GM19397 (cell line): Measurements from ENCODE around the gene SF3B6.
"Not testable (repeated sequence)": the region's sequence is repeated elsewhere in the genome, so short reads cannot be mapped to it uniquely, and the experiment has no call there.

Source experiments
- ATAC-seq: cut with Tn5 transposase; IDR thresholded peaks from one replicate; pipeline ENCODE4 v1.9.1; 2021; ENCODE audit warnings: mild to moderate bottlenecking, moderate library complexity; ENCODE audit not compliant: unreplicated experiment

SF3B6 gene, protein sequence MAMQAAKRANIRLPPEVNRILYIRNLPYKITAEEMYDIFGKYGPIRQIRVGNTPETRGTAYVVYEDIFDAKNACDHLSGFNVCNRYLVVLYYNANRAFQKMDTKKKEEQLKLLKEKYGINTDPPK

DNA sequence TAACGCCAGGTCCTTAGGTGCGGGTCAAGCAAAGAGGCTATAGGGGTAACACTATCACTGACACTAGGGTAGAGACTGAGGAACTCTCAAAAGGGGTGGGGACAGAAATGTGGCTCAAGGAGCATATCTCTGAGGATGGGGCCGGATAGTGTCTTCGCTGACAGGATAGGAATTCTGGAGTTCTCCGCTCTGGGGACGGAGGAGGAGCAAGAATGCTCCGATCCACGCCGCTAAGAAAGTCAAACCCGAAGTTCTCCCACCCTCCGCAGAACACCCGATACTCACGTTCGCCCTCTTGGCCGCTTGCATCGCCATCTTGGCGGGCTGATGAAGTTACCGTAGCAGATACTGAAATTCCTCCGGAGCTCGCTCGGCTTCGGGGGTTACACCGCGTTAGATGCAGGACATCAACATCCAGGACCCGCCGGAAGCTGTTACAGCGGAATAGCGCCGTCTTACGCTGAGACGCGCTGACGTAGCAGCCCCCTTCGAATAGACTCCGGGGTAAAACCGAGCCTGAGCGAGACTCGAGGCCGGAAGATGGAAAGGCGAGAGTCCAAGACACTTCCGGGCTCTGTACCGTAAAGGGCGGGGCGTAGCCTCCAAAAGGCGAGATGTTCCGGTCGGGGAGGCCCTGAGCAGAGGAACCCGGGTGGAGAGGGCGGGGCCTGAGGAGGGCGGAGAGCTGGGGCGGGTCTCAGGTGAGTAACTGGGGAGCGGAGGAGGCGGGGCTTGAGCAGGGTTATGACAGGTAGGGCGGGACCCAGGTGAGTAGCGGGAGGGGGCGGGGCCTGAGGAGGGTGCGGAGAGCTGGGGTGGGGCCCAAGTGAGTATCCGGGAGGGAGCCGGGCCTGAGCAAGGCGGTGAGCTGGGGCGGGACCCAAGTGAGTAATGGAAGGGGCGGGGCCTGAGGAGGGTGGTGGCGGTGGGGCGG is at the start of gene SF3B6:
Gene SF3B6 (minus strand): TSS at position 412 of the 934 bp plus-strand sequence. CDS start 97 bp downstream, at position 315.
- peak; percentile 94 for ATAC-seq

DNA sequence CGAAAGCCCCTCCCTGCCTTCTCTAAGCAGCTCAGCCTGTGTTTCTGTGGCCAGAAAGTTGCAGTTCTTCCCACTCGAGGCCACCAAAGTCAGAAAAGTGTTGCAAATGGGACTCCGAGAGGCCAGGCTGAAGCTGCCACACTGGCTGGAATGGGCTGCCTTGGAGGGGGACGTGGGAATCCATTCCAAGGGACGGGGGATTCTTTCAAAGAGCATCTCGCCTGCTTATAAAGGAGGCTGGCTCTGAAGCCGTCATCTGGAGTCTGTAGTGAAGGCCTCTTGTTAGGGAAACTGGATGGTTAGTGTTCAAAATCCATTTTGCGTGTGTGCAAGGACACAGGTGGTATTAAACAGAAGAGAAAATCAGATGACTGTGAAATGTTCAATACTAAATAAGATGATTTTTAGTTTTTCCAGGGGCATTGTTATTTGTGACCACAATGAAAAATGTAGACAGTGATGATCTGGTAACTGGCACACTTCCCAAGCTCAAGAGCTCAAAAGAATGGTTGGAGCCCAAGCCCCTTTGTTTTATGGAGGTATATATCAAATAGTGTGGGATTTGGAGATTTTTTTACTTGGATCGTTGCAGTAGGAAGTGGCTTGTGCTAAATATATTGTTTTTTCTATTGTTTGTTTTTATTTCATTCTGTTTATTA is 47.9 kb upstream of the SF3B6 start:
- no peak for ATAC-seq

DNA sequence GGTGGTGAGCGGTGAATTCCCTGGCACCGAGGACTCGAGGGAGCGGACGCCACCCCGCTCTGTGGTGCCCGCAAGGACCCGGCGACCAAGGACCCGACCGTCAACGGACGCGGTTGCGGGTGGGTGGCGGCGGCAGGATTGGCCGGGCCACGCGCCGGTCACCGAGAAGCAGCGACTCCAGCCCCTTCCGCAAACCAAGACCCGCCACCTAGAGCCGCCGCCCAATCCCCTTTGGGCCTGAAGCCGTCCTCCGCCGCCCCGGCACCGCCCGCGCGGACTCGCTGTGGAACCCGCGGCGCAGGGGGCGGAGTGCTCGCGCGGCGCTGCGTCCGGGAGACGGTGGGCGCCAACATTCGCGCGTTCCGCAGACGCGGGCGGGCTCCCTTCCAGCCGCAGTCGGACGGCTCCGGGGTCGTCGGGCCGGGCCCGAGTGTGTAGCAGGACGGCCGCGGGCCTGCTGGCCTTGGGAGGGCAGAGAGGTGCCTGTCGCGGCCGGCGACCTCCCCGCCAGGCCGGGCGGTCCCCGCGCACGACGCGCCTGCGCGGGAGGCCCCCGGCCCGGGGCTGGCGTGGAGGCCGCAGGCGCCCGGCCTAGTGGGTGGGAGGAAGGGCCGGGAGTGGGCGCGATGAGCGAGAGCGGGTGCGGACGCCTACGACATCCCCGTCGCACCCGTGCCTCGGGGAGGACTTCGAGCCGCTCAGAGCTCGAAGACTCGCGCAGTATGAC is 47.2 kb upstream of the SF3B6 start, which contains the start of the genes FAM228B and PFN4:
Gene FAM228B (plus strand): TSS at position 275 of the 727 bp plus-strand sequence. CDS start 893 bp downstream, outside the sequence.
Gene PFN4 (minus strand): TSS at position 140 of the 727 bp plus-strand sequence. CDS start 799 bp downstream, outside the sequence.
- ATAC-seq, result peak; percentile 89

DNA sequence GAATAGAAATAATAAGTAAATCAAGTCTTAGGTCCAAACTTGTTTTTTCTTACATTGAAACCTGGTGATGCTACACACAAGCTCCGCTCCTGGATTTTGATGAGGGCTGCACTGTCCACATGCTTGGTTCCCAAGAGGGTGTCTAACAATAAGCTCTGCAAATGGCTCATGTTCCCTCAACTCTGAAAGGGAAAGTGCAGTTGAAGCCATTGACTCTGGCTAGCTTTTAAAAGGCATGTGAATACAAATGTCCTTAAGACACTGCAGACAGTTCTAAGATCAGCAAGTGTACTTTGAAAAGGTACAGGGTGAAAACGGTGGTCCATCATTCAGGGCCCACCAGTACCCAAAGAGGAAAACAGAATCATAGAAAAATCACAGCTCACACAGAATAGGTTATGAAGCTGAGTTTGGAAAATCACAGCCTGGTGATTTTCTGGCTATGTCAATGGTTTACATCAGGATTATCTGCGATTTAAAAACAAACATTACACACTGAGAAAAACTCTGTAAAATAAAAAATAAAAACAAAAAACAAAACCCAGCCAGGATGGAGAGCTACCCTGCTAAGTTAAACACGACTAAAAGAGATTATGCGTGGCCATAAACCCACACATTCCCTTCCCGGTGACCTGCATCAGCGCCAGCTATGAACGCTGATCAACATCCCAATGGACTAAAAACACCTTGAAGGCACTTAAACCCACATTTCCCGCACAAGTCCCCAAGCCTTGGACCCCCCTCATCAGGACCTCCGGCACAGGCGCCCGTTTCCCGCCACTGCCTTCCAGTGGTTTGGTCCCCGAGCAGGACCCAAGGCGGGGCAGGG is 46.5 kb upstream of the SF3B6 start:
- ATAC-seq, result no peak

DNA sequence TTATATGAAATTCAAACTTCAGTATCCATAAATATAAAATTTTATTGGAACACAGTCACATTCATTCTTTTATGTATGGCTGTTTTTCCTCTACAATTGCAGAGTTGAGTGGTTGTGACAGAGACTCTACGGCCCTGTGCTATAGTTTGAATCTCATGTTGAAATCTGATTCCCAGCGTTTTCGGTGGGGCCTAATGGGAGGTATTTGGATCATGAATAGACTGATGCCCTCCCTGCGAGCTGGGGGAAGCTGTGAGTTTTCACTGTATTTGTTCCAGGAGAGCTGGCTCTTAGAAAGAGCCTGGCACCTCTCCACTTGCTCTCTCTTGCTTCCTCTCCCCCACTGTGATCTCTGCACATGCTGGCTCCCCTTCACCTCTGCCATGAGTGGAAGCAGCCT is 45.3 kb upstream of the SF3B6 start:
- no peak for ATAC-seq

DNA sequence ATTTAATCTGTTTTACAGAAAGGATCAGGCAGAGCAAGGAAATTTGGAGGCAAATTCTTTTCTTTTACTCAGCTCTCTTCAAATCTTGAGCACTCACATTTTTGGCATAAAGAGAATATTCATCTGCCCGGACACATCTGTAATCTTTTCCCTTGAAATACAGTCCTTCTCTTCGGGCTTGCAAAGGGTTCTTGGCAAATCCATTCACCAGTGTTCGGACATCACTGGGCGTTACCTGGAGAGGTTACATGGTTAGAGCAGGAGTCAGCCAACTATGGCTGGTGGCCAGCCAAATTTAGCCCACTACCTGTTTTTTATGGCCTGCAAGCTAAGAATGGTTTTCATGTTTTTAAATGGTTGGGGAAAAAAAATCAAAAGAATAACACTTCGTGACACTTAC is 44.9 kb upstream of the SF3B6 start:
- ATAC-seq, result no peak

DNA sequence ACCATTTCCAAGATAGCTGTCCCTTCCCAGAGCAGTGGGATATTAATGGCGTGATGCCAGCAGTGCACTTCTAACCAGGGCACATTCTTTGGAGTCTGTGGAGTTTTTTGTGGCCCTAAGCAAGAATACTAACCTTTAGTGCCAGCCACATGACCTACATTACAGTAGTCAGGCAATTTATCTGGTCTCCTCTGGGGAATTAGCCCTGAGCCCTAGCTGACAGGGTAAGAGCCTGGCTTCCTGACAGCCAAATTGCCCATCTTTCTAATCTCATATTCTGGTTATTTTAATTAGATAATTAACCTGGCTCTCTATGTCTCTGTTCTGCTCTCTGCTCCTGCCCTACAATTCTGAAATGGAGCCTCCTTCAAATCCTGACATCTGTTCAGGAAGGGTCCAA is 41.8 kb upstream of the SF3B6 start:
- ATAC-seq, result no peak

DNA sequence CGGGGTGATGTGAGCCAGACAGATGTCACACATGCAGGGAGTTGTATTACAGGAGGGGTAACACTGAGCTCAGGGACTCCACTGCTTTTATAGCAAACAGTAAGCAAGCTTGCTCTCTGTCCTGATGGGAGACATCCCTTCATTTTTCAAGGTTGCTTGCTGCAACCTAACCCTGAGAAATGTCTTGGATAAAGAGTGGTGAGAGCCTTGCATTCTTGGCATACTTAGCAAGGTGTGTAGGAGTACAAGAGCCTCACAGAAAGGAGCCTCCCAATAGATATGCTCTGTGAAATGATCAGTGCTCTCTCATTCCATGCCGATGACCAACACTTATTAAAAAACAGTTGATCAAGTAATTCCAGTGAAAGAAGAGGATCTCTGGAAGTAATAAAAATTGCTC is 38.9 kb upstream of the SF3B6 start:
- ATAC-seq, result no peak

DNA sequence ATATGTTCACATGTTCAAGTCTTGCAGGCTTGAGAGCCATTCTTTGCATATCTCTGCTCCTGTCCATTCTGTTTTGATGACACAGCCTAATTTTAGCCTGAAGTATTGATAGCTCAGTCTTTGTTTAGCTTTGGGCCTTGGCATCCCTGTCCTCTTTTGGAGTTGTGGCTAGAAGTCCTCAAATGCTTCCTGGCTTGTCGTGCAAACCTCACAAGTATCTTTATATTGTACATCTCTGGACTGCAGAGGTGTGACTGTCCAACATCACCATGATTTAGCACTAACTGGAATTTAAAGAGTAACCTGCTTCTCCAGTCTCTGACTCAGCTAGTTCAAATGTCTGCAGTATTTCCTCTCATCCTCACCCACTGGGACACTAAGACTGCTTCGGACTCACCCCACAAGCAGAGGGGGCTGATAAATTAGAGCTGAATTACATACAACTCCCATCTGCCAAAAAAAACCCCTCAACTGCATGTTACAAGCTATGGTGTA is 35.3 kb upstream of the SF3B6 start:
- ATAC-seq, result no peak

DNA sequence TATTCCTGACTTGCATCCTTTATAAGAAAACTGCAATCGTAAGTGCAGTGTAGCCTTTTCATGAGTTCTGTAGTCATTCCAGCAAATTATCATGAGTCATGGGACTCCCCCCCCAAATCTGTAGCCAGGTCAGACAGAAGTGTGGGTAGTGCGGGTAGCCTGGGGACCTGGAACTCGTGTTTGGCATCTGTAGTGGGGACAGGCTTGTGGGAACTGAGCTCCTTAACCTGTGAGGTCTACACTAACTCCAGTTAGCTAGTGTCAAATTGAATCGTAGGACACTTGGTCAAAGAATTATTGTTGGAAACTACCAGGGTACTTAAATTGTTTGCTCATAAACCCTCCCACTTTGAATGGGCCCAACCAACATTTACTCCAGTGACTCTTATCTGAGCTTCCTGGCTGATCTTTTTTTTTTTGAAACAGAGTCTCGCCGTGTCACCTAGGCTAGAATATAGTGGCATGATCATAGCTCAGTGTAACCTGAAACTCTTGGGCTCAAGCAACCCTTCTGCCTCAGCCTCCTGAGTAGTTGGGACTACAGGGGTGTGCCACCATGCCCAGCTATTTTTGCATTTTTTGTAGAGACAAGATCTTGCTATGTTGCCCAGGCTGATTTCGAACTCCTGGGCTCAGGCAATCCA is 34.7 kb upstream of the SF3B6 start:
- ATAC-seq, result no peak

DNA sequence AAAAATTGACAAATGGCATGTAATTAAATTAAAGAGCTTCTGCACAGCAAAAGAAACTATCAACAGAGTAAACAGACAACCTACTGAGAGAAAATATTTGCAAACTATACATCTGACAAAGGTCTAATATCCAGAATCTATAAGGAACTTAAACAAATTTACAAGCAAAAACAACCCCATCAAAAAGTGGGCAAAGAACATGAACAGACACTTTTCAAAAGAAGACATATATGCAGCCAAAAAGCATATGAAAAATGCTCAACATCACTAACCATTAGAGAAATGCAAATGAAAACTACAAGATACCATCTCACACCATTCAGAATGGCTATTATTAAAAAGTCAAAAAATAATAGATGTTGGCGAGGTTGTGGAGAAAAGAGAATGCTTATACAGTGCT is 33.3 kb upstream of the SF3B6 start:
- not testable (repeated sequence) for ATAC-seq

DNA sequence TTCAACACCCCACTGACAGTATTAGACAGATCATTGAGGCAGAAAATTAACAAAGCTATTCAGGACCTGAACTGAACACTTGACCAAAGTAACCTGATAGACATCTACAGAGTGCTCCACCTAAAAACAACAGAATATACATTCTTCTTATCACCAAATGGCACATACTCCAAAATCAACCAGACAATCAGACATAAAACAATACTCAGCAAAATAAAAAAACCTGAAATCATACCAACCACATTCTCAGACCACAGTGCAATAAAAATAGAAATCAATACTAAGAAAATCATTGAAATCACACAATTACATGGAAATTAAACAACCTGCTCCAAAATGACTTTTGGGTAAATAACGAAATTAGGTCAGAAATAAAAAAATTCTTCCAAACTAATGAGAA is 31.2 kb upstream of the SF3B6 start:
- ATAC-seq, result no peak

DNA sequence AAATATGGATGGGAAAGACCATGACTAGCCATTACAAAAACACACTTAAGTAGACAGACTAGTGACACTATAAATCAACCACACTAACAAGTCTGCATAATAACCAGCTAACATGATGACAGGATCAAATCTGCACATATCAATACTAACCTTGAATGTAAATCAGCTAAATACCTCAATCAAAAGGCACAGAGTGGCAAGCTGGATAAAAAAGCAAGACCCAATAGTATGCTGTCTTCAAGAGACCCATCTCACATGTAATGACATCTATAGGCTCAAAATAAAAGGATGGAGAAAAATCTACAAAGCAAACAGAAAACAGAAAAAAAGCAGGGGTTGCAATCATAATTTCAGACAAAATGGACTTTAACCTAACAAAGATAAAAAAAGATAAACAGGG is 30.7 kb upstream of the SF3B6 start:
- ATAC-seq, result no peak

DNA sequence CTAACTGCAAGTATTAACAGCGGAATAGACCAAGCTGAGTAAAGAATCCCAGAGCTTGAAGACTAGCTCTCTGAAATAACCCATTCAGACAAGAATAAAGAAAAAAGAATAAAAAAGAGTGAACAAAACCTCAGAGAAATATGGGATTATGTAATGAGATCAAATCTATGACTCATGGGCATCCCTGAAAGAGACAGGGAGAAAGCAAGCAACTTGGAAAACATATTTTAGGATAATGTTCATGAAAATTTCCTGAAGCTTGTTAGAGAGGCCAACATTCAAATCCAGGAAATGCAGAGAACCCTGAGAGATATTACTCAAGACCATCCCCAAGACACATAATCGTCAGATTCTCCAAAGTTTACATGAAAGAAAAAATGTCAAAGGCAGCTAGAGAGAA is 29.7 kb upstream of the SF3B6 start:
- no peak for ATAC-seq

DNA sequence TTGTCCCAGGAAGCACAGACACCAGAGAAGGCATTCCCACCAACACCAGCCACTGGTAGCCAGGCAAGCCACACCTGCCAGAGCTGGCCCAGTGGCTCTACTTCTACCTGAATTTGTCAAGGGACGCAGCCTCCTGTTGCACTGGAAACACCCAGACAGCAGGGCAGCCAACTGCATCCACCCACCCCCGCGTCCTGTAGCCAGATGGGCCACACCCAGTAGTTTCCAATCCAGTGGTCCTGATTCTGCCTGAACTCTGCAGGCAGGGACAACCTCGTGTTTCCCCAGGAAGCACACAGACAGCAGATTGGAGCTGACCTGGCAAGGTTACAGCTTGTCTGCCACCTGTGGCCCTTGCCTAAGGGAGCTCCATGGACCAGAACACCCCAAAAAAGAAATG is 28.8 kb upstream of the SF3B6 start:
- ATAC-seq, result no peak

DNA sequence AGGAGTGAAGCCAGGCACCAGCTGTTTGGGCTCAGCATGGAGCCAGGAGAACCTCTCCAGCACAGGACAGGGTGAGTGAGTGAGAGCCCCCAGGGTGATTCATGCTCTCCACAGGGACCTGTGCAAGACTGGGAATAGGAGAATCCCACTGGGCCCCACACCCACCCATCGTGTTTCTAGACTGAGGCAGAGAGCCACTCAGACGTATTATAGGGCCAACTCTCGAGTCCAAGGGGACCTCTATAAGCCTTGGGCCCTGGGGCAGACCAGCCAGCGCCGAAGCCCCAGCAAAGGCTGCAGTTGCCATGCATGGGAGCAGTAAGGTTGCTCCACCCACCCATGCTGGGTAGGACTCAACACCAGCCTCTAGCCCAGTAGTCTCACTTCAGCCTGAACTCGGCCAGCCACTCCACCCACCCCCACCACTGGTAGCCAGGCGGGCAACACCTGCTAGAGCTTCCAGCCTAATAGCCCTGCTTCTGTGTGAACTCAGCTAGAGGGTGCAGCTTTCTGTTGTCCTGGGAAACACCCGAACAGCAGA is 28.1 kb upstream of the SF3B6 start:
- ATAC-seq, result no peak

DNA sequence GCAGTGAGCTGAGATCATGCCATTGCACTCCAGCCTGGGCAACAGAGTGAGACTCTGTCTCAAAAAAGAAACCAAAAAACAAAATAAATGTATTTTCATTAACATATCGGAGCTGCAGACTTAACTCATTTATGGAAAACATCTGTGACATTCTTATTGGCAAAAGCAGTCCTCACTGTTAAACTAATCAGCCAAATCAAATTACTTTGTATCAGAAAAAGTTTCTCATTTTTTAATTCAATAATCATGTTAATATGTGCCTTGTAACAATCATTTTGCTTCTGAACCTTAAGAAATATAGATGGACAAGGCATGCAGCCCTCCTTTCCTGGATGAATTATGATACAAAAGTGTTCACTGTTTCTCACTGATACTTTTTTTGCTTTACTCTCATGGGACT is 26.6 kb upstream of the SF3B6 start:
- ATAC-seq, result no peak

DNA sequence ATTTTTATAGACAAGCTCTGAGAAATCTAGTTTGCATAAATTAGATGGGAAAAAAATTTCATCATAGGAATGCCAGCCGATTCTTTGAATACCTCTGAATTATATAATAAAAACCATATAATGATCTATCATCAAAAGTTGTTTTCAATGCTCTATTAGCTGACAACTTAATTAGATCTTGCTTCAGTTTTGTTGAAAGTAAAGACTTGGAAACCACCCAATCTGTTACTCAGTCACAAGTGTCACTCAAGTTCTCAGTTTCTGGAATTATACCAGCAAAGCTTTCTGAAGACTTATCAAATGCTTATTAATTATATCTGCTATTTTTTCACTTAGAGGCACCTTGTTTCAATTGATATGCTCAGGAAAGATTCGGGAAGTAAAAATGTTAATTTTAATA is 25.9 kb upstream of the SF3B6 start:
- no peak for ATAC-seq

DNA sequence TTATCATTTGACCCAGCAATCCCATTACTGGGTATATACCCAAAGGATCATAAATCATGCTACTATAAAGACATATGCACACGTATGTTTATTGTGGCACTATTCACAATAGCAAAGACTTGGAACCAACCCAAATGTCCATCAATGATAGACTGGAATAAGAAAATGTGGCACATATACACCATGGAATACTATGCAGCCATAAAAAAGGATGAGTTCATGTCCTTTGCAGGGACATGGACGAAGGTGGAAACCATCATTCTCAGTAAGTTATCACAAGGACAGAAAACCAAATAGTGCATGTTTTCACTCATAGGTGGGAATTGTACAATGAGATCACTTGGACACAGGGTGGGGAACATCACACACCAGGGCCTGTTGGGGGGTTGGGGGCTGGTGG is 24.6 kb upstream of the SF3B6 start:
- not testable (repeated sequence) for ATAC-seq
